Measurements from ENCODE around the gene RBMS3. TPM values are rescaled to one million over a fixed set of nuclear protein-coding genes. Genes with fewer than 3 reads are reported as not detected.

The RBMS3 gene
- total RNA-seq, 4 donors from 2014 or later = 7.3 to 21.8 (median 12.8) TPM

DNA sequence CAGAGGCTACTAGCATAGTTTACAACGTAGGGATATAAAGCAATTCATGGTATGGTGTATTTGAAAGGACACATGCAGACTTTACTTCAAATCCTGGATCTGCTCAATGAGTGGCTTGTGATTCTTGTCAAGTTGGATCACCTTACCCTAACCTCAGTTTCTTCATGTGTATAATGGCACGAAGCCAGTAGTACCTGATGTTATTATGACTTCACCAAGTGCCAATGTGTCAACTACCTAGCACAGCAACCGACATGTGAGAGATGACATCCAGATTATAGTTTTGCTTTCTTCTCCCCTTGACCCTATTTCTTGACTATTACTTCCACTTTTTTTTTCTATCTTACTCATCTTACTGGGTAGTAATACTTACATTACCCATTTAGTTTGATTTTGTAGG, 304.5 kb downstream of the RBMS3 start:
- intact Hi-C loops (cut with DNase I; ENCODE audit: low total_unique reads) = no loop called here
- H3K4me3 ChIP-seq (ENCODE audit: low read depth, poor library complexity, severe bottlenecking) = no peak overlapping the region
- no peak for TF ChIP-seq CTCF (IDR thresholded peaks at IDR 0.05)
- TF ChIP-seq POLR2A (IDR thresholded peaks at IDR 0.05) = no peak
- DNase-seq (ENCODE audit: low spot score in 2 of 2) = no peak
- WGBS, 2 donors = 80 to 90% methylated on average over 3 of the region's 3 CpGs

DNA sequence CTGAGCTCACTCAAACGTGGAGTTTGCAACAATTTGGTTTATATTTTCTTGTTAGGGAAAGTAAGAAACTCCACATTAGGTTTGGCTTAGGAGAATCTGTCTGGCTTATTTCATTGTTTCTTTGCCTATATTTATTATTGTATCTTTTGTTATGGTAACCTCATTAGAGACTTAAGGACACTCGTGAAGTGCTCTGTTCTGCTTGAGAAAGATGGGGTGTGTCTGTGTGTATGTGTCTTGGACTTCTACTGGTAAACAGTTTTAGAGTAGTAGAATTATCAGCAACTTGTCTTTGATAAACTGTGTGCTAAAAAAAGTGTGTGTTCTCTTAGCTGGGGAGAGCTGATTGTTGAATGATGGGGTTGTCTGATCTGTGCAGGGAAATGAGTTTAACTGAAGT, 306.5 kb downstream of the RBMS3 start:
- no peak for DNase-seq (ENCODE audit: low spot score in 2 of 2)
- intact Hi-C loops (cut with DNase I; ENCODE audit: low total_unique reads) = no loop called here
- no peak overlapping the region for H3K4me3 ChIP-seq (ENCODE audit: low read depth, poor library complexity, severe bottlenecking)
- TF ChIP-seq POLR2A (IDR thresholded peaks at IDR 0.05) (no peak), CTCF (IDR thresholded peaks at IDR 0.05) (no peak)
- WGBS, 2 donors = 56 to 69% methylated on average over 2 of the region's 2 CpGs

- H3K4me3 ChIP-seq (ENCODE audit: low read depth, poor library complexity, severe bottlenecking) = no peak overlapping the region
- intact Hi-C loops (cut with DNase I; ENCODE audit: low total_unique reads) = no loop called here
- TF ChIP-seq POLR2A (IDR thresholded peaks at IDR 0.05) = no peak
- no peak for TF ChIP-seq CTCF (IDR thresholded peaks at IDR 0.05)
- no peak for DNase-seq (ENCODE audit: low spot score in 2 of 2)
- WGBS, 2 donors = 92 to 94% methylated on average over 1 of the region's 1 CpG
Measured at GRCh38 chr3:29590012-29590411, 309.1 kb downstream of the RBMS3 start.

GRCh38 chr3:29590461-29590860, 309.6 kb downstream of the RBMS3 start:
- H3K4me3 ChIP-seq (ENCODE audit: low read depth, poor library complexity, severe bottlenecking) = no peak overlapping the region
- no peak for TF ChIP-seq POLR2A (IDR thresholded peaks at IDR 0.05)
- no peak for TF ChIP-seq CTCF (IDR thresholded peaks at IDR 0.05)
- intact Hi-C loops (cut with DNase I; ENCODE audit: low total_unique reads) = no loop called here
- no peak for DNase-seq (ENCODE audit: low spot score in 2 of 2)

DNA sequence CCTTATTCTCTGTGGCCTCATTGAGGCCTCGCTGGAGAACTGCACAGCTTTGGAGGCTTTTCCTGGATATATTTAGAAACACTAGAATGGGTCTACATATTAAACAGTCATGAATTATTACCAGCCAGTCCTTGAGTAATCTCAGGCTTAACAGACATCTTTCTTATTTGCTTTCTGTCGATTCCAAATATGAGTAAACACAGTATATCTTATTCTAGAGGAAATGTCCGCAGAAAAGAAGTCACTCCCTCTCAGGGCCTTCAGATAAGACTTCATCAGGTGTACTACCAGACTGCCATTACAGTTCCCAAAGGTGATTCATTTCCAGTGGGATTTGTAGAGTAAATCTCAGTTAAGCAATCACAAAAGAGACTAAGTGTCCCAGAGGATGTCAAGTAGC, 310.7 kb downstream of the RBMS3 start:
- no peak overlapping the region for H3K4me3 ChIP-seq (ENCODE audit: low read depth, poor library complexity, severe bottlenecking)
- no peak for DNase-seq (ENCODE audit: low spot score in 2 of 2)
- TF ChIP-seq POLR2A (IDR thresholded peaks at IDR 0.05) = no peak
- TF ChIP-seq CTCF (IDR thresholded peaks at IDR 0.05) = no peak
- 81 to 85% methylated on average over 3 of the region's 3 CpGs for WGBS, 2 donors
- intact Hi-C loops (cut with DNase I; ENCODE audit: low total_unique reads) = no loop called here

DNA sequence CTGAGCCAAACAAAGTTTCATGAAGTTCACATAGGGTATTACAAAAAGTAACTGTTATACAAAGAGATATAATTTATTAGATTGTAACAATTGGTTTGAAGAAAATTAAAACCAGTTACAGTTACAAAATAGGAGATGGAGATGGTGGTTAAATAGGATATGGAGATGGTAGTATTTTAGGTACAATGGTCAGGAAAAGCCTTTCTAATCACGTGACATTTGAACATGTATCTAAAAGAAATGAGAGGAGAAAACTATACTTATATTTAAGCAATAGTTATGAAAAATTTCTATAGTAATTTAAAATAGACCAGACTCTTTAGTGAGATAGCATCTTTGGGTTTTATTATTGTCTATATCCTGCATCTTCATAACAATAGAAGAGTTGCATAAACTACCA, 312.9 kb downstream of the RBMS3 start:
- intact Hi-C loops (cut with DNase I; ENCODE audit: low total_unique reads) = no loop called here
- WGBS, 2 donors = 85 to 96% methylated on average over 1 of the region's 1 CpG

More for the DNA sequence above, 312.9 kb downstream of the RBMS3 start:
- DNase-seq (ENCODE audit: low spot score in 2 of 2) = no peak
- TF ChIP-seq POLR2A (IDR thresholded peaks at IDR 0.05) = no peak
- TF ChIP-seq CTCF (IDR thresholded peaks at IDR 0.05) = no peak
- H3K4me3 ChIP-seq (ENCODE audit: low read depth, poor library complexity, severe bottlenecking) = no peak overlapping the region
